HG03280 (cell line): ENCODE data around the gene DAGLA.

ENCODE experiments used
- ATAC-seq: cut with Tn5 transposase; IDR thresholded peaks from one replicate; pipeline ENCODE4 v1.9.1; 2021; ENCODE audit warnings: mild to moderate bottlenecking, moderate library complexity; ENCODE audit not compliant: unreplicated experiment

The DAGLA gene

GRCh38 chr11:61688365-61689163, 8.4 kb downstream of the DAGLA start:
- ATAC-seq, result no peak

GRCh38 chr11:61689164-61689496, 8.9 kb downstream of the DAGLA start:
- ATAC-seq, result no peak

GRCh38 chr11:61690706-61691379, 10.7 kb downstream of the DAGLA start:
- ATAC-seq, result no peak

- no peak for ATAC-seq
These were observed 11.4 kb downstream of the DAGLA start for GRCh38 chr11:61691380-61692156.

- no peak for ATAC-seq
These were observed 13.9 kb downstream of the DAGLA start for GRCh38 chr11:61693922-61694601.

GRCh38 chr11:61694602-61694939, 14.4 kb downstream of the DAGLA start:
- no peak for ATAC-seq

- ATAC-seq, result no peak
These were observed 14.9 kb downstream of the DAGLA start for GRCh38 chr11:61694946-61695706.

GRCh38 chr11:61695917-61696316, 15.7 kb downstream of the DAGLA start:
- ATAC-seq, result no peak

- ATAC-seq, result no peak
These were observed 16.4 kb downstream of the DAGLA start for GRCh38 chr11:61696602-61697001.

- no peak for ATAC-seq
These were observed 16.9 kb downstream of the DAGLA start for GRCh38 chr11:61697078-61697502.

- no peak for ATAC-seq
These were observed 17.6 kb downstream of the DAGLA start for GRCh38 chr11:61697764-61698163.

GRCh38 chr11:61698173-61698948, 18.2 kb downstream of the DAGLA start:
- ATAC-seq, result no peak

- no peak for ATAC-seq
These were observed 19.6 kb downstream of the DAGLA start for GRCh38 chr11:61699737-61700160.

GRCh38 chr11:61700212-61700611, 20.0 kb downstream of the DAGLA start:
- no peak for ATAC-seq

GRCh38 chr11:61700720-61701119, 20.5 kb downstream of the DAGLA start:
- no peak for ATAC-seq

- ATAC-seq, result no peak
These were observed 21.2 kb downstream of the DAGLA start for GRCh38 chr11:61701242-61701886.

GRCh38 chr11:61702701-61703312, 22.6 kb downstream of the DAGLA start:
- ATAC-seq, result no peak

GRCh38 chr11:61704838-61705237, 24.6 kb downstream of the DAGLA start:
- no peak for ATAC-seq
